HG03439 (cell line): ENCODE results near the gene CETP.
"Not testable (repeated sequence)": the region's sequence is repeated elsewhere in the genome, so short reads cannot be mapped to it uniquely, and the experiment has no call there.

ENCODE experiments used
- ATAC-seq: cut with Tn5 transposase; IDR thresholded peaks from one replicate; pipeline ENCODE4 v1.9.1; 2021; ENCODE audit warnings: mild to moderate bottlenecking, moderate library complexity; ENCODE audit not compliant: unreplicated experiment

CETP gene

DNA sequence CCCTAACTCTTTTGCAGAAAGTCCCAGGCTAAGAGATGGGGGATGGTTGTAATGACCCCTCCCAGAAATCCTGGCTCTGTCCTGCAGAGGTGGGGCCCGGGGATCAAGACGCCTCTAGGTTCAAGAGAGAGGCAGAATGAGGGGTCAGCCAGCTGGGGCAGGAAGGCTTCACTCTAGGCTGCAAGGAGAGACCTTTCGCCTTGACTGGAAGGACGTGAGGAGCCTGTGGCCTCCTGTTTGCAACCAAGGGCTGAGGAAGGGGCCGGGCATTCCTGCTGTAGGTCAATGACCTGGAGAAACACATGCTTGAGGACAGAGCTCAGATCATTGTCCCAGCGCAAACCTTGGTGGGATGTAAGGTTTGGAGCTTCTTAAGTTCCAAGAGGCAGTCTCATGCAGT, 8.7 kb upstream of the CETP start:
- no peak for ATAC-seq

DNA sequence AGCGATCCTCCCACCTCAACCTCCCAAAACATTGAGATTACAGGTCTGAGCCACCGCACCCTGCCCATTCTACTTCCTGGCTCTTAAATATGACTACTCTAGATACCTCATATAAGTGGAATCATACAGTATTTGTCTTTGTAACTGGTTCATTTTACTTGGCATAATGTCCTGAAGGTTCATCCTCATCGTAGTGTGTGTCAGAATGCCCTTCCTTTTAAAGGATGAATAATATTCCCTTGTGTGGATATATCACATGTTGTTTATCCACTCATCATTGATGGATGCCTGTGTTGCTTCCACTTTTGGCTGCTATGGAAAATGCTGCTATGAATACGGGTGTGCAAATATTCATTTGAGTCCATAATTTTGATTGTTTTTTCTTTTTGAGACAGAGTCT, 5.7 kb upstream of the CETP start:
- no peak for ATAC-seq

DNA sequence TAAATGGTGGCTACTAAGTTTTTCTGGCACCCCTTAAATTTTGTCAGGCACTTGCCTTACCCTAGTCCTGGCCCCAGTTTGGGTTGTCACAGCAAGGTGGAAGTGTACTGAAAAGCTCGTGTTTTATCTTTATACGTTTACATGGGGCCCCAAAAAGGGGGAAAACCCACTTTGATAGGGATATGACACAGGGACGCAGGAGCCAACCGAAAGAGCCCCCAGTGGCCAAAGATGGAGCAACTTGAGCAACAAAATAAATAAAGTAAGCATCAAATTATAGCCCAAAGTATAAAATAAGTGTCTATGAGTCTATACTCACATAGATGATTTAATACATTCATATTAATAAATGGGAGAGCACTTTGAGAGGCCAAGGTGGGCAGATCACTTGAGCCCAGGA, 5.0 kb upstream of the CETP start:
- no peak for ATAC-seq

DNA sequence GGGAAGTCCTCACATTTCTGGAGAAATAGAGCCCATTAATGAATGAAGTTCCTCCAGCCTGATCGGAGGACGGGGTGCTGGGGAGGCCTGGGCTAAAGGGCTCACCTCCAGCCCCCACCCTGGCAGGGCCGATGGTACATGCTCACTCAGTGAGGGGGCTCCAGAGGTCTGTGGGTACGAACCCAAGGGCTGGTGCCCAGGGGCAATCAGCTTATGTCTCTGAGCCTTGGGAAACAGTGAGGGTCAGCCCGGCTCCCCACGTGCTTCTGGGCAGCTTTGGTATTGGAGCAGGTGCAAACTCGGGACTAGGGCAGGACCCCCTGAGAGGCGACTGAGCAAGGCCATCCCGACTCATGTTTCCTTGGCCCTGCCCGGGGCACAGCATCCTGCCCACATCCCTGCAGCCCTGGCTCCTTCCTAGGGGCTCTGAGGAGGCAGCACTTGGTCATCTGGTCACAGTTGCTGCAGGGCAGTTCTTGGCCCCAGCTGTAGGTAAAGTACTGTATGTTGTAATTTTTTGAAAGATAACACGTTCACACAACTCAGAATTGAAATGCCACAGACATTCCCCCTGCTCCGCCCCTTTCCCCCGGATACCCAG, 969 bp upstream of the CETP start:
- no peak for ATAC-seq

DNA sequence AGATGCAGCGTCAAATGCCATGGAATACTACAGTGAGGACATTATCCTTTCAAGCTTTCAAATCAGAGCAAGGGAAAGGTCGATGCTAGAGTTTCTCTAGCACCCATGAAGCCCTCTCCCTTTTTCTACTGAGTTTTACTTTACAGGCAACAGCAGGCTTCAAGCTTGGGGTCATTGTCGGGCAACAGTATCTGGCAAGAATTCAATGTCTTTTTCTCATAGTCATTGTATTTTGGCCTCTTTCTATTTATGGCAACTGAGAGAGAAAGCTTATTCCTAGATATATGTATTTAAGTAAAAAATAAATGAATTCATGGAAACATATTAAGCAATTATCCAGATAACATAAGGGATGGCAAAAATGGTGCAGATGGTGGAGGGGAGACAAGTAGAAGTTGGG, 364 bp upstream of the CETP start:
- no peak for ATAC-seq

DNA sequence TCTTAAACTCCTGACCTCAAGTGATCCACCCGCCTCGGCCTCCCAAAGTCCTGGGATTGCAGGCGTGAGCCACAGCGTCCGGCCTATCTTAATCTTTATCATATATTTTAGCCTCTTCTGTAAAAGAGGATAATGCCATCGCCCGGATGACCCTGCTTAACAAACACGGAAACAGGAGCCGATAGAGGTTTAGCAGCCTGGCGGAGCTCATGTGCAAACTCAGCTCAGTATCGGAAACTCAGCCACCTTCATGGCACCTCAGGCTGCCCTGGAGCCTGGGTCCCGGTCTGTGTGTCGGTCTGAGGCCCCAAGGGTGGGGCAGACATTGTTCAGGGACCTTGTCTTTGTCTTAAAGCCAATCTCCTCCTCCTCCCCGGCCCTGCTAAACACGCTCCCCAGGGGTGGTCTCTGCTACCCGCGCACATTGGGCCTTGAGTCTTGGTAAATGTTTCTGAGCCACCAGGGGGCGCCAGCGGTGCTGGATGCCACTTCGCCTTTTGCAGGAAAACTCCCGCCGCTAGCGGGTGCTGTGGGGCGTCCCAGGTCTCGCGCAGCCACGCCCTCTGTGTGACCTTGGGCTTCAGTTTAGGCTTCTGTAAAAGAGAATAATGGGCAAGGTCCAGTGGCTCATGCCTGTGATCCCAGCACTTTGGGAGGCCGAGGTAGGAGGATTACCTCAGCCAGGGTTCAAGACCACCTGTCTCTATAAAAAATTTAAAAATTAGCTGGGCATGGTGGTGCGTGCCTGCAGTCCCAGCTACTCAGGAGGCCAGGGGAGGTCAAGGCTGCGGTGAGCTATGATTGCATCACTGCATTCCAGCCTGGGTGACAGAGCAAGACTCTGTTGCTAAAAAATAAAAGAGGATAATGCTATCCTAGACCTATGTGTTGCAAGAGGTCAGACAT, 2.7 kb downstream of the CETP start:
- no peak for ATAC-seq

DNA sequence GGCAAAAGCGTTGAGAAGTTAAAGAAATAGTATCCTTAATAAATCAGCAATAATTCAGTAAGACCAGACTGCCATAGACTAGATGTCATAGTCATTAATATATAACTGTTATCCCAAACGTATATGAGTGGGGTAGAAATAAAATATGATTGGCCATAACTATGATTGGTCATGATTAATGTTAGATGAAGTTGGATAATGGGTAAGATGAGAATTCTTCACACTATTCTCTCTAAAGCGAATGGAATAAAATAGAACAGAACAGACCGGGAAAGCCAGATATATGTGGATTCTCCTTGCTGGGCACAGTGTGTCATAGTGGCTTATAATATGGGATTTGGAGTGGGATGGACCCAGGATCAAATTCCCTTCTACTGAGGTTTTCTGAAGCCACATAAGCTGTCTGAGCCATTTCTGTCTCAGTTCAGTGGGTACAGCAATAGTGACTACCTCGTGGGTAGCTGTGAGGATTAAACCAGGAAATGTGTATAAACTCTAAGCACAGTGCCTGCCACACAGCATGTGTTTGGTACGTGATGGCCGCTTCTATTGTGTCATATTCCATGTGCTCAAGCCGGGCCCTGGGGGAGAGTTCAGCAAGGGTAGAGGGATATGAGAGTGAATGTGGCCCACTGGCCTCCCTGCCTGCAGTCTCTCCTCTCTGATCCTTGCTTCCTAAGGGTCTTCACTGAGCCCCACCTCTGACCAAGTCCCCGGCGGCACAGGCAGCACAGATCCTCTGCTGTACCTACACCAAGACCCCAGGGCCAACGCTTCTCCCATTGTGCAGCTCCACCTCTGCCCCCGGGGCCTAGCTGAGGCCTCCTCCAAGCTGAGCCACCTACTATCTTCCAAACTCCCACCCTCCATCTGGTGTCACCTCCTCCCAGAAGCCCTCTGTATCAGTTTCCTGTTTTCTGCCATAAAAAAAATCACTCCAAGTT, 3.7 kb downstream of the CETP start:
- no peak for ATAC-seq

DNA sequence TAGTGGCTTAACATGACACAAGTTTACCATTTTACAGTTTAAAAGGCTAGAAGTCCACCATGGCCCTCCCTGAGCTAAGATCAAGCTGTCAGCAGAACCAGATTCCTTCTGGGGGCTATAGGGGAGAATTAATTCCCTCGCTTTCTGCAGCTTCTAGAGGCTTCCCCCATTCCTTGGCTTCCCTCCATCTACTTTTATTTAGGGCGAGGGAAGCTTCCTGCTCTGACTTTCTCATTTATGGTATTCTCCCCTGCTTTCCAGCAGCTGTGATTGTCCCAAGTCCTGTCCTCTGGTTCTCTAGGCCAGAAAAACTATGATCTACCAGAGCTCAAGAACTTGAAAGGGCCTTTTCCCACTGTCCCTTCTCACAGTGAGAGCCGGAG, 4.3 kb downstream of the CETP start:
- ATAC-seq: no peak

DNA sequence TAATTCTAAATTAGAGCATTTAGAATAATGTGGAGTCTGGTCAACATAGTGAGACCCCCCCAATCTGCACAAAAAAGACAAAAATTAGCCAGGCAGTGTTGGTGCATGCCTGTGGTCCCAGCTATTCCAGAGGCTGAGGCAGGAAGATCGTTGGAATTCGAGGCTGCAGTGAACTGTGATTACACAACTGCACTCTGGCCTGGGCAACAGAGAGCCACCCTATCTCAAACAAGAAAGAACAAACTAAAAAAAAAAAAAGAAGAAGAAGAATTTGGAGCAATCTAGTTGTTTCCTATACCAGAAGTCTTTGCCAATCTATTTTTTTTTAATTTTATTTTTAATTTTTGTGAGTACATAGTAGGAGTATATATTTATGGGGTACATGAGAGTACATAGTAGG, 6.0 kb downstream of the CETP start:
- no peak for ATAC-seq

DNA sequence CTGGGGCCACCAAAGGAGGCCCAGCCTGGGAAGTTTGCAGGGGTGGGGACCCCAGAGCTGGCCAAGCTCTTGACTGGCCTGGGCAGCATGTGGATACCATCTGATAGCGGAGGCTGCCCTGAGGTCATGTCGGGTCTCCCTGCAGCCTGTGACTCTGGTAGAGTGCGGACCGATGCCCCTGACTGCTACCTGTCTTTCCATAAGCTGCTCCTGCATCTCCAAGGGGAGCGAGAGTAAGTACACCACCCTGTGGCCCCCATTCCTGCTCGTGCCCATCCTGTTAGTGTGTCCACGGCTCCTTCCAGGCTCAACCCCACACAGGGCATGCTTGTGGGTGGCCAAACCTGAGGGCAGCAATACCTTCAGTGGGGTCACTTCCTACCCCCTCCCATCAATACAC, 8.0 kb downstream of the CETP start:
- no peak for ATAC-seq

DNA sequence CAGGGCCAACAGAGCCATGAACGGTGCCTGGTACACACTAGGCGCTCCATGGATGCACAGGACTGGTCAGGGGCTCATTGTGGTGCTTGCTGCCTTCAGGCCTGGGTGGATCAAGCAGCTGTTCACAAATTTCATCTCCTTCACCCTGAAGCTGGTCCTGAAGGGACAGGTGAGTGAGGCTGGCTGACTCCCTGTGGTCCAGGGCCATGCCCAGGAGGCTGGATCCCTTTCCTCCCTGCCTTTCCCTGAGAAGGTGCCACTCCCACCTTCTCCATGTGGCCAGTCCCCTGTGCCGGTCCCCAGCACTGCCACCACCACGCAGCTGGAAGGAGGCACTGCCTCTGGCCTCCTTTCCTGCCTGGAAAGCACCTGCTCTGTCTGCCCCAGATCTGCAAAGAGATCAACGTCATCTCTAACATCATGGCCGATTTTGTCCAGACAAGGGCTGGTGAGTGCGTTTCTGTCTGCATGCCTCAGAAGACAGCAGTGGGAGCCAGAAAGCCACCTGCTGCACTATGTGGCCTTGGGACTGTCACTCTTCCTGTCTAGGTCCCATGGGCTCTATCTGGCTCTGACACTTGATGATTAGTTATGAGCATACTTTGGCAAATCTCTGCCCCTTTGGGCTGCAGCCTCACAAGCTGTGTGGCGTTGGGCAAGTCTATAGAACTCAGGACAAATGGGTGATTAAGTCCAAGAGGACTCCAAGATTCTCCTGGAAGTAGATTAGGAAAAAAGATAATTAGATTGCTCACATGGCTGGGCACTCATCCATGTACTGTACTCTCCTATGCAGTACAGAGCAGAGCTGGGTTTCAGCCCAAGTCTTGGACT, 9.4 kb downstream of the CETP start:
- no peak for ATAC-seq

DNA sequence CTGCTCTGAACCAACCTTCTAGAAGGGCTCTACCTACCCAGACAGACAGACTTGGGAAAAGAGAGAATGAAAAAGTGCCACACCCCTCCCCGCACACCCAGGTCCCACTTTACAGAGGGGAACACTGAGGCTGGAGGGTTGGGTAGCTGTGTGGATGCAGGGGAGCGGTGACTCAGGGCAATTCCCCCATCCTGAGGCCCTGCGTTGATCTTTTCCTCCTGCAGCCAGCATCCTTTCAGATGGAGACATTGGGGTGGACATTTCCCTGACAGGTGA, 10.0 kb downstream of the CETP start:
- no peak for ATAC-seq

DNA sequence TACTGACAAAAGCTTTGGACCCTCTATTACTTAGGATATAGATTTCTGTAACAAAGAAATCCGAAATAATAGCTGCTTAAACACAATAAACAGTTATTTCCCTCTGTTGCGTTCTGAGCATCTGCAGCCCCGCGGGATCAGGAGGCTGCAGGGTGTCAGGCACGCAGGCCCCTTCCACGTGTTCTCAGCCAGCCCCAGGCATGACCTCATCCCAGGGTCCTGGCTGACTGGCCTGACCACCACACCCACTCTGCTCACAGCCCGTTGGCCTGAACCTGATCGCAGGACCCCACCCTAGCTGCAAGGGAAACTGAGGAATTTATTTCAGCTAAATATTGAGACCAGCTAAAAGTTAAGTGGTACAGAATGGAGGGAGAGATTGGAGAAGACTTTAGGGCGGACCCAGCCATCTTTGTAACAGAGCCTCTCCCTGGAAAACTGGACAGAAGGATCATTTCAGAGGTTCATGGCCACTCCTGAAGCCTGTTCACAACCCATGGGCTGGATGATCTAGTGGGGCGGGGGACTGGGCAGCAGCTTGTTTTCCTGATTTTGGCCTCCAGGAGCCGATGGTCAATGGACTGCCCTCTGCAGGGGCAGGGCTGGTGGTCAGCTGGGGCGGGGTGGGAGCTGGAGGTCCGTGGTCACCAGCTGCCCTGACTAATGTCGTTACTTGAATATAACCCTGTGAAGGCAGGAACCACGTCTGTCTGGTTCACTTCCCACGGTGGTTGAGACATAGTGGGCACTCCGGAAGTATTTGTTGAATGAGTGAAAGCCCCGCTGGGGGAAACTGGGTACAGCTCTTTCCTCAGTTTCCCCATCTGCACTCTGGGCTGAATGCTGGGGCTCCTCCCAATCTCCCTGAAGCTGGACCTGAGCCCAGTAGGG, 10.9 kb downstream of the CETP start:
- no peak for ATAC-seq

DNA sequence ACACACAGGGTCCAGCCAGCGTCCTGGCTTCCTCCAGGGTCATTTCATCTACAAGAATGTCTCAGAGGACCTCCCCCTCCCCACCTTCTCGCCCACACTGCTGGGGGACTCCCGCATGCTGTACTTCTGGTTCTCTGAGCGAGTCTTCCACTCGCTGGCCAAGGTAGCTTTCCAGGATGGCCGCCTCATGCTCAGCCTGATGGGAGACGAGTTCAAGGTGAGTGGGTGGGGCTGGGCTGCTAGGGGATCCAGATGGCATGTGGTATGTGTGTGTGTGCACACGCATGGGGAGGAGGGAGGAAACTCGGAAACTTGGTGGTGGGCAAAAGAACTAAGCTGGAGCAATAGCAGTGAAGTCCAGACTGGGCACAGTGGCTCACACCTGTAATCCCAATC, 11.5 kb downstream of the CETP start:
- ATAC-seq: no peak

DNA sequence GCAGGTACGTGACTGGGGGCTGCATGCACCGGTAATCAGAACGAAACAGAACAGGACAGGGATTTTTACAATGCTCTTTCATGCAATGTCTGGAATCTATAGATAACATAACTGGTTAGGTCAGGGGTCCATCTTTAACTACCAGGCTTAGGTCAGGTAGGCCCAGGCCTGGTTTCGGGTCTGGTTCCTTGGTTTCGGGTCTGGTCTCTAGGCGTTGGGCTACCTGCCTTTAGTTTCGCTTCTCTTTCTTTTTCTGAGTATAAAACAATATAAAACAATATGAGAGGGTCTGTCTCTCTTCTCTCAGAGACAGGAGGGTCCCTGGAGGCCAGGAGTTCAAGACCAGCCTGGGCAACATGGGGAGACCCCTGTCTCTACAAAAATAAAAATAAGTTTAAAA, 12.1 kb downstream of the CETP start:
- not testable (repeated sequence) for ATAC-seq

DNA sequence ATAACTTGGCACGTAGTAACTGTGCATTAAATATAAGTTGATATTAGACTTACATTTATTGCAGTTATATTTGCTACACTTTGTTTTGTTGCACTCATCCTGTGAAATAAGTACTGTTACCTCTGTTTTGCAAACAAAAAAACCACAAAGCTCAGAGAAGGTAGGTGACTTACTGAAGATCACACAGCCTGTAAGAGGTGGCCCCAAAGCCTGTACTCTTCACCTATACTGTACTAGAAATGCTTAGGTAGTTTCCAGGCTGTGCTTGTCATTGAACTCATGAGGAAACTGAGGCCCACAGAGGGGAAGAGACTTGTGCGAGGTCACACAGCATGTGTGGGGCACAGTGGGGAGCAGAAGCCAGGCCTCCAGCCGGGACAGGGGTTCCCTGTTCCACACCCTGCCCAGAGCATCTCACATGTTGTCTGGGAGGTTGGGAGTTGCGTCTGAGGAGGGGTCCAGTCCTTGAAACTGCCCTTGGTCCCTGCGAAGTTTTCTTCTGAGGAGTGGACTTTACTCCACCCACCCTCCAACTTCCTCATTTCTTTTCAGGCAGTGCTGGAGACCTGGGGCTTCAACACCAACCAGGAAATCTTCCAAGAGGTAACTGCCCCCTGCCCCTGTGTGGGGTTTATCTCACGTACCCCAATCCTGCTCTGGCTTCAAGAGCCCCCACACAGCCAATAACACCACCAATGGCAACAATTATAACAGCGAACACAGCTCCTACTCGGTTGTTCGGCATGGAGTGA, 13.0 kb downstream of the CETP start:
- ATAC-seq: no peak

DNA sequence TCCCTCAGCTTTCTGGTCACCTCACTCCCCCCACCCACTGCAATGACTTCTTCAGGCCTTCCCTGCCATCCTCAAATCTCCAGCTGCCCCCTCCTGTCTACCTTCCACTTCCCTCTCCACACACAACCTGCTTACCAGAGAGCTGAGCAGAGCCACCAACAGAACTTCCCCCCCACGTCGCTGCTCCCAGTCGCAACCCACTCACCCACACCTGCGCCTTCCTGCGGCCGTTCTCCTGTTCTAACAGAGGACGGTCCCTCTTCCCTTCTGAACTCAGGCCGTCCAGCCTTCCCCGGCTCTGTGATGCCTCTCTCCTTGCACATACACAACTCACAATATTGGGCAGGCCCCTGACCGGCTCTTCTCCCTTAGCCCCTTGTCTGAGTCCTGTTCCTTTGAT, 14.0 kb downstream of the CETP start:
- no peak for ATAC-seq

DNA sequence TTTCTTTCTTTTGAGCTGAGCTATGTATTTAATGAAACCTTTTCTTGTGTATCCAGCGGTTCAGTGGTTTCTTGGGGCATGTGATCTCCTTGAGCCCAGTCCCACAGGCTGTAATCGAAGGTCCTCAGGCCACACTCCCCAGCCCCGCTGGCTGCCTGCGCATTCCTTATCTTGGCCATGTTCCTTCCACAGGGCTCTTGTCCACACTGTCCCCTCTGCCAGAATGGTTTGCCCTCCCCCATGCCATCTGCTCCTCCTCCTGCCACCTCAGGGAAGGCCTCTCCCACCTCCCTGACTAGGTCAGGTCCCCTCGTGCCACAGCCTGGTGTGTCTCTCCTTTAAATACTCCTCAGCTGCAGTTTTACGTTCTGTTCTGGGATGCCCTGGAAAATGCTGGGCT, 15.5 kb downstream of the CETP start:
- no peak for ATAC-seq

DNA sequence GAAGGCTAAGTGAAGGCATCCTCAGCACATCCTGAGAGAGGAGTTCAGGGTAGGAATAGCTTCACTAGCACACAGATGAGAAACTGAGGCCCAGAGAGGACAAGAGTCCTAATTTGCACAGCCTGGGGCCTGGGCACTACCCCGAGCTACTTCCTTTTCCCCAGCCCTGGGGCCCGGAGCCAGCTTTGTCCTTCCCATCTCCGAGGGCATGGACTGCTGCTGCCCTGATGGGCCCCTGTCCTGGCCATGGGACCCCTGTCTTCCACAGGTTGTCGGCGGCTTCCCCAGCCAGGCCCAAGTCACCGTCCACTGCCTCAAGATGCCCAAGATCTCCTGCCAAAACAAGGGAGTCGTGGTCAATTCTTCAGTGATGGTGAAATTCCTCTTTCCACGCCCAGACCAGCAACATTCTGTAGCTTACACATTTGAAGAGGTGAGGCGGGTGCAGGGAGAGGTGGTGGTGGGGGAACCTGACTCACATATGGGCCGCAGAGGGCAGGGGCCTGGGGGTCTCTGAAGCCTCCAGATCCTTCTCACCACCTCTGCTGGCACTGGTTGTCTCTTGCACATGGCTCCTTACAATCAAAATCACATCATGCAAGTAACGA, 16.2 kb downstream of the CETP start:
- ATAC-seq: no peak
